Measurements from ENCODE around the gene NR2E1.

NR2E1 gene

GRCh38 chr6:108176281-108177089 lies 10.7 kb downstream of the NR2E1 start:
- H3K27ac ChIP-seq (ENCODE audit: low read depth, low read length) = no peak overlapping the region
- no peak overlapping the region for H3K4me3 ChIP-seq (ENCODE audit: low read length)
- no peaks in the 10 kb centered on the region for H4K20me1 ChIP-seq (ENCODE audit: control insufficient read depth, insufficient read depth, low read depth, low read length)
- peaks cover 14% of the 10 kb centered on the region for H3K4me1 ChIP-seq (ENCODE audit: control insufficient read depth, low read length)
- no peaks in the 10 kb centered on the region for H3K9me2 ChIP-seq (replicated peaks; ENCODE audit: control insufficient read depth, low read length)
- peaks cover 16% of the 10 kb centered on the region for H3K27me3 ChIP-seq (ENCODE audit: control insufficient read depth, low read length)
- no peaks in the 10 kb centered on the region for H3F3A ChIP-seq (ENCODE audit: control insufficient read depth, insufficient read depth)
- H3K4me2 ChIP-seq (ENCODE audit: low read length) = no peak overlapping the region
- no peaks in the 10 kb centered on the region for H3K79me2 ChIP-seq (ENCODE audit: control insufficient read depth, low read length)
- TF ChIP-seq CTCF (IDR thresholded peaks at IDR 0.05; ENCODE audit: low read depth, low read length, poor library complexity, severe bottlenecking) = no peak
- no peak for TF ChIP-seq EZH2phosphoT487 (IDR thresholded peaks at IDR 0.05; ENCODE audit: borderline replicate concordance, low read length)
- no peaks in the 10 kb centered on the region for H3K9me3 ChIP-seq (ENCODE audit: control insufficient read depth, insufficient read depth, low read length)
- H3K36me3 ChIP-seq (ENCODE audit: control insufficient read depth, low read length) = no peaks in the 10 kb centered on the region

- no peak for TF ChIP-seq EZH2phosphoT487 (IDR thresholded peaks at IDR 0.05; ENCODE audit: borderline replicate concordance, low read length)
- Histone ChIP-seq H3K79me2 (ENCODE audit: control insufficient read depth, low read length) (no peaks in the 10 kb centered on the region), H3K4me1 (ENCODE audit: control insufficient read depth, low read length) (peaks cover 14% of the 10 kb centered on the region), H3K9me3 (ENCODE audit: control insufficient read depth, insufficient read depth, low read length) (no peaks in the 10 kb centered on the region), H3K4me3 (ENCODE audit: low read length) (no peak overlapping the region), H4K20me1 (ENCODE audit: control insufficient read depth, insufficient read depth, low read depth, low read length) (no peaks in the 10 kb centered on the region), H3F3A (ENCODE audit: control insufficient read depth, insufficient read depth) (no peaks in the 10 kb centered on the region), H3K27me3 (ENCODE audit: control insufficient read depth, low read length) (no peaks in the 10 kb centered on the region), H3K36me3 (ENCODE audit: control insufficient read depth, low read length) (no peaks in the 10 kb centered on the region), H3K4me2 (ENCODE audit: low read length) (no peak overlapping the region), H3K9me2 (replicated peaks; ENCODE audit: control insufficient read depth, low read length) (no peaks in the 10 kb centered on the region), H3K27ac (ENCODE audit: low read depth, low read length) (no peak overlapping the region)
Measured at GRCh38 chr6:108179741-108180140, 13.9 kb downstream of the NR2E1 start.

GRCh38 chr6:108180266-108180665 lies 14.4 kb downstream of the NR2E1 start:
- H3F3A ChIP-seq (ENCODE audit: control insufficient read depth, insufficient read depth) = no peaks in the 10 kb centered on the region
- H3K9me2 ChIP-seq (replicated peaks; ENCODE audit: control insufficient read depth, low read length) = no peaks in the 10 kb centered on the region
- no peaks in the 10 kb centered on the region for H3K27me3 ChIP-seq (ENCODE audit: control insufficient read depth, low read length)
- no peak overlapping the region for H3K27ac ChIP-seq (ENCODE audit: low read depth, low read length)
- no peak overlapping the region for H3K4me2 ChIP-seq (ENCODE audit: low read length)
- H3K79me2 ChIP-seq (ENCODE audit: control insufficient read depth, low read length) = no peaks in the 10 kb centered on the region
- no peaks in the 10 kb centered on the region for H4K20me1 ChIP-seq (ENCODE audit: control insufficient read depth, insufficient read depth, low read depth, low read length)
- no peaks in the 10 kb centered on the region for H3K9me3 ChIP-seq (ENCODE audit: control insufficient read depth, insufficient read depth, low read length)
- TF ChIP-seq EZH2phosphoT487 (IDR thresholded peaks at IDR 0.05; ENCODE audit: borderline replicate concordance, low read length) (no peak), CTCF (IDR thresholded peaks at IDR 0.05; ENCODE audit: low read depth, low read length, poor library complexity, severe bottlenecking) (no peak)
- no peak overlapping the region for H3K4me3 ChIP-seq (ENCODE audit: low read length)
- H3K36me3 ChIP-seq (ENCODE audit: control insufficient read depth, low read length) = no peaks in the 10 kb centered on the region
- peaks cover 14% of the 10 kb centered on the region for H3K4me1 ChIP-seq (ENCODE audit: control insufficient read depth, low read length)

GRCh38 chr6:108180776-108181175 lies 15.0 kb downstream of the NR2E1 start:
- H3K27me3 ChIP-seq (ENCODE audit: control insufficient read depth, low read length) = peaks cover 2% of the 10 kb centered on the region; the same call in 1 of the 2 replicates
- TF ChIP-seq EZH2phosphoT487 (IDR thresholded peaks at IDR 0.05; ENCODE audit: borderline replicate concordance, low read length) (no peak), CTCF (IDR thresholded peaks at IDR 0.05; ENCODE audit: low read depth, low read length, poor library complexity, severe bottlenecking) (no peak)
- no peaks in the 10 kb centered on the region for H3K79me2 ChIP-seq (ENCODE audit: control insufficient read depth, low read length)

More at GRCh38 chr6:108180776-108181175, 15.0 kb downstream of the NR2E1 start:
- Histone ChIP-seq H3K9me3 (ENCODE audit: control insufficient read depth, insufficient read depth, low read length) (no peaks in the 10 kb centered on the region), H3K9me2 (replicated peaks; ENCODE audit: control insufficient read depth, low read length) (no peaks in the 10 kb centered on the region), H4K20me1 (ENCODE audit: control insufficient read depth, insufficient read depth, low read depth, low read length) (no peaks in the 10 kb centered on the region), H3K27ac (ENCODE audit: low read depth, low read length) (no peak overlapping the region), H3K36me3 (ENCODE audit: control insufficient read depth, low read length) (no peaks in the 10 kb centered on the region), H3F3A (ENCODE audit: control insufficient read depth, insufficient read depth) (no peaks in the 10 kb centered on the region), H3K4me1 (ENCODE audit: control insufficient read depth, low read length) (peaks cover 14% of the 10 kb centered on the region), H3K4me2 (ENCODE audit: low read length) (no peak overlapping the region), H3K4me3 (ENCODE audit: low read length) (no peak overlapping the region)
